SH-SY5Y (cell line): ENCODE results near the gene ISOC2.

ENCODE experiments used
- GATA2 ChIP-seq: IDR thresholded peaks from 2 replicates; pipeline ENCODE4 v1.6.1; 2011; ENCODE audit warnings: mild to moderate bottlenecking, low read depth, low read length
- GATA3 ChIP-seq: IDR thresholded peaks from 2 replicates; pipeline ENCODE4 v1.6.1; 2011; ENCODE audit warnings: low read depth, mild to moderate bottlenecking, low read length, moderate library complexity

DNA sequence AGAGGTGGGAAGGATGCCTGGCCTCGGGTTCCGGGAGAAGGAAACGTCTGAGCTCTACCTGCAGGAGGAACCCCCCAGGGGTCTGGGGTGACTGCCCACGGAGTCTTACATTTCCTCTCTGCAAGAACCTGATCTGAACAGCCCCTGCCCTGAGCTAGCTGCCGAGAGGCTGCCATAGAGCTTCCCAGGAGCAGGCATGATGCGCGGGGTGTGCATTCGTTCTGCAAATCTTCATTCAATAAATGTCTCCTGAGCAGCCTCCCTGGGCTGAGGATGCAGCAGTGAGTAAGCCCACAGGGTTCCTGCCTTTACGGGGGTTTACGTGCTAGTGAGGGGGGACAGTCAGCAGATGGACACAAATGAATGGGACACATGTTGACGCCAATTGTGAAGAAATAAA, 16.8 kb downstream of the ISOC2 start:
- no peak for TF ChIP-seq GATA3
- no peak for TF ChIP-seq GATA2
